NCI-H82 (cell line): Measurements from ENCODE around the gene XIST.
"Not testable (repeated sequence)": the region's sequence is repeated elsewhere in the genome, so short reads cannot be mapped to it uniquely, and the experiment has no call there.

Experiments used
- DNase-seq: peaks from one replicate; lab custom pipeline; 2025; lab: John Stamatoyannopoulos, UW

The XIST gene

GRCh38 chrX:73852467-73852866 is at the start of gene XIST:
XIST (minus strand) TSS chrX:73852714.
- DNase-seq, result no peak

DNA sequence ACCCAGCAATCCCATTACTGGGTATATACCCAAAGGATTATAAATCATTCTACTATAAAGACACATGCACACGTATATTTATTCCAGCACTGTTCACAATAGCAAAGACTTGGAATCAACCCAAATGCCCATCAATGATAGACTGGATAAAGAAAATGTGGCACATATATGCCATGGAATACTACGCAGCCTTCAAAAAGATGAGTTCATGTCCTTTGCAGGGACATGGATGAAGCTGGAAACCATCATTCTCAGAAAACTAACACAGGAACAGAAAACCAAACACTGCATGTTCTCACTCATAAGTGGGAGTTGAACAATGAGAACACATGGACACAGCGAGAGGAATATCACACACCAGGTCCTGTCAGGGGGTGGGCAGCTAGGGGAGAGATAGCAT is 45.8 kb upstream of the XIST start:
- DNase-seq, result not testable (repeated sequence)

- peak; percentile 25 for DNase-seq
Observed at GRCh38 chrX:73892515-73893090, 40.1 kb upstream of the XIST start.

- DNase-seq, result not testable (repeated sequence)
Observed at GRCh38 chrX:73882260-73882659, 29.7 kb upstream of the XIST start.

DNA sequence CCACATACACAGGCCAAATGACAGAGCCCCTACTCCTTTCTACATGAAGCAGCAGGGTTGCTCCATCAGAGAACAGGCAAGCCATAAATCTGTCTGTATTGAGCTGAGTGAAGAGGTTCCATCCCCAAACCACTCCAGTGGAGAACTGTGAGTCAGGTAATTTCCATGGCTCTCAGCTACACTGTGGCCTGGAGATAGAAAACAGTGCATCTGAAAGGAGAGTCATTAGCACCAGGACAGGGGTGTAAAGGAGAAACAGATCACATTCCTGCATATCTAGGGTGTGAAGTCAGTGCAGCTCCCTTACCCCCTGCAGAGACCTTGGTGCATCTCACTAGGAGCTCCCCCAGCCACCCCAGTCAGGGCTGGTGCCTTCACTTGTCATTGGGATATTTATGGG is 25.2 kb upstream of the XIST start:
- DNase-seq, result no peak

DNA sequence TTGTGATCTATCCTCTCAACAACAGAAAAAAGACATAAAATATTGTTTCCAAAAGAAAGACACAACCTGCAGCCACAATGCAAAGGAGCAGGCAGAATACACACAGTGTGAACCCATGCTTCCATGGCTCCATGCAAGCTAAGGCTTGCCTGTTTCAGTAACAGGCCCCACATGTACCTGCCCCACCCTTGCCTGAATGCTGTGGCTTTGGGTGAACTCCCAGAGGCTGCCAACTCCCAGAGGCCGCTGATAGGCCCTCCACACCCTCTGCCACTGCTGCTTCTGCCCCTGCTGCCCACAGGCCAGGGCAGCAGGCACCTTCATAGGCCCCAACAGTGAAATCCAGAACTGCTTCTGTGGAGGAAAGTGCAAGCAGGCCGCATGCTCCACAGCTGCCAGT is 24.4 kb upstream of the XIST start:
- DNase-seq, result no peak

GRCh38 chrX:73868916-73869315 is 16.4 kb upstream of the XIST start:
- no peak for DNase-seq

DNA sequence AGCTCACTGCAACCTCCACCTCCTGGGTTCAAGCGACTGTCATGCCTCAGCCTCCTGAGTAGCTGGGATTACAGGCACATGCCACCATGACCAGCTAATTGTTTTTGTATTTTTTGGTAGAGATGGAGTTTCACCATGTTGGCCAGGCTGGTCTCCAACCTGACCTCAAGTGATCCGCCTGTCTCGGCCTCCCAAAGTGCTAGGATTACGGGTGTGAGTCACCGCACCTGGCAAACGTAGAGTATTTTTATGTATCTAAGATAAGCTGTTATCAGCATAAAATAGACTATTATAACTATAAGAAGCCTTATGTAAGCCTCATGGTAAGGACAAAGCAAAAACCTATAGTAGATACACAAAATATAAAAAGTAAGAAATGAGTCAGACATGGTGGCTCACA is 14.6 kb upstream of the XIST start:
- no peak for DNase-seq

DNA sequence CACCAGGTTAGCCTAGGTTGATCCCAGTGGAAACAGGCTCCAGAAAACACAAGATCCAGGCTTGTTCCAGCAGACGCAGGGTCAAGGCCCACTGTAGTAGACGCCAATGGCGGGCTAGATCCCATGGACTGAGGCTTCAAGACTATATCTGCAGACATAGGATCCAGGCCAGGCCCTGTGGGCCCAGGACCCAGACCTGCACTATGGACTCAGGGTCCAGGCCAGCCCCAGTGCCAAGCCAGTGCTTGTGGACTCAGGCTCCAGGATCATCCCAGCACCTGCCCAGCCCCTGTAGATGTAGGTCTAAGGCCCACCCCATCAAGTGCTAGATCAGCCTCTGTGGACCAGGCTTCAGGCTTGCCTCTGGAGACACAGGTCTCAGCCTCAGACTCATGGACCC is 11.3 kb upstream of the XIST start:
- no peak for DNase-seq

- DNase-seq, result no peak
Observed at GRCh38 chrX:73863268-73863667, 10.8 kb upstream of the XIST start.

DNA sequence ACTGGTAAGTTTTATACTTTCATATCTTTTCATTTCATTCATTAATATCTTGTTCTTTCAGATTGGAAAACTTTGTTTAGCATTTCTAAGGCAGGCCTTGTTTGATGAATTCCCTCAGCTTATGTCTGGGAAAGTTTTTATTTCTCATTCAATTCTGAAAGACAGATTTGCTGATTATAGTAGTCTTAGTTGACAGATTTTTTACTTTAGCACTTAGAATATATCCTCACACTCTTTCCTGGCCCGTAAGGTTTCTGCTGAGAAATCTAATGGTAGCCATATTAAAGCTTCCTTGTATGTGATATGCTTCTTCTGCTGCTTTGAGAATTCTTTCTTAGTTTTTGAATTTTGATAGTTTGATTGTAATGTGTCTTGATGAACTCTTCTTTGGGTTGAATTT is 7.1 kb upstream of the XIST start:
- no peak for DNase-seq

DNA sequence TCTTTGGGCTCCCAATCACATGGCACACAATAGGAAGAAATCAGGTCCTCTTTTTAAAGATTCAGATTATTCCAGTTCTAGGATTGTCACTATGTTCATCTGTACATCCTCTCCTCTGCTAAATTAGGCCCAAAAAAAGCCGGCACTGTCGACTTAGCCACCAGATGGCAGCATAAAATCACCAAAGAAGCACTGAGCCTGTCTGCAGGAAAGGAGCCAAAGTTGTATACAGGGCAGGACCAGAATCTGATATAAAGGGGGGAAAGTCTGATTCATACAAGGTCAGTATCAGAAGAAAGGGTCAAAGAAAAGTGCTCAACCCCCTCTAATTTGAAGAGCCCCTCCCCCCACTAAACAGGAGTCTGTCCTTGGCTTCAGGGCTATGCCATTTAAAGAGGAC is 3.0 kb upstream of the XIST start:
- DNase-seq, result peak; percentile 70

- DNase-seq, result no peak
Observed at GRCh38 chrX:73852022-73852421, 492 bp downstream of the XIST start.

GRCh38 chrX:73851014-73852009 is 1.2 kb downstream of the XIST start:
- no peak for DNase-seq

- peak; percentile 46 for DNase-seq
Observed at GRCh38 chrX:73850124-73851013, 2.1 kb downstream of the XIST start.

GRCh38 chrX:73849073-73849472 is 3.4 kb downstream of the XIST start:
- DNase-seq, result no peak

GRCh38 chrX:73847991-73848390 is 4.5 kb downstream of the XIST start:
- peak; percentile 5 for DNase-seq

GRCh38 chrX:73847100-73847499 is 5.4 kb downstream of the XIST start:
- DNase-seq, result no peak

DNA sequence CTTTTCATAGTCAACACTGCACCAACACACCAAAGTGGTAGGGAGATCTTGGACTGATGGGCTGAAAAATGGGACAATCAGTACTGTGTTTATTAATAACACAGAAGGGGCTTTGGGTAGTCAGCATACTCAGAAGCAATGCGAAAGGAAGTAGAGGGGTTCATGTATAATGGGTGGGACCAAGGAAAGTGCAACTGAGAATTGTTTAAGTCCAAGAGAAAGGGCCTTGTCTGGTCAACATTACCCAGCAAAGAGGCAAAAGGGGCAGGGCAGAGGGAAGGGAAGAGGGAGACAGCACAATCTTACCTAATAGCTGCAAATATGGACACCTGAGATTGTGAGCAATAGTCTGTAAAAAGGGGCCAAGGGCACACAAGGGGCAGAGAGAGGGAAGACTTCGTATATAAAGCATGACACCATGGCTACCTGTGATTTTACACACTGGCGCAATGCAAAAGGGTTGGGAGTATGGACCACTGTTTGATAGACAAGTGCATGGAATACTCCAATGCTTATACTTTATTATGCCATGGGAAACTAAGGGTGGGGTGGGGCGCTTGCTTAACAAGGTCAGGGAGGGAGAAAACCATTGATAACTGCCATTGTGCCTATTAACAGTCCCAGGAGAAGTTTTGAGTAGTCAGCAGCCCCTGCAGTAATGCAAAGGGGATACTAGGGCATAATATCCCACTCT is 9.8 kb downstream of the XIST start:
- DNase-seq, result no peak

- no peak for DNase-seq
Observed at GRCh38 chrX:73841337-73841736, 11.2 kb downstream of the XIST start.

DNA sequence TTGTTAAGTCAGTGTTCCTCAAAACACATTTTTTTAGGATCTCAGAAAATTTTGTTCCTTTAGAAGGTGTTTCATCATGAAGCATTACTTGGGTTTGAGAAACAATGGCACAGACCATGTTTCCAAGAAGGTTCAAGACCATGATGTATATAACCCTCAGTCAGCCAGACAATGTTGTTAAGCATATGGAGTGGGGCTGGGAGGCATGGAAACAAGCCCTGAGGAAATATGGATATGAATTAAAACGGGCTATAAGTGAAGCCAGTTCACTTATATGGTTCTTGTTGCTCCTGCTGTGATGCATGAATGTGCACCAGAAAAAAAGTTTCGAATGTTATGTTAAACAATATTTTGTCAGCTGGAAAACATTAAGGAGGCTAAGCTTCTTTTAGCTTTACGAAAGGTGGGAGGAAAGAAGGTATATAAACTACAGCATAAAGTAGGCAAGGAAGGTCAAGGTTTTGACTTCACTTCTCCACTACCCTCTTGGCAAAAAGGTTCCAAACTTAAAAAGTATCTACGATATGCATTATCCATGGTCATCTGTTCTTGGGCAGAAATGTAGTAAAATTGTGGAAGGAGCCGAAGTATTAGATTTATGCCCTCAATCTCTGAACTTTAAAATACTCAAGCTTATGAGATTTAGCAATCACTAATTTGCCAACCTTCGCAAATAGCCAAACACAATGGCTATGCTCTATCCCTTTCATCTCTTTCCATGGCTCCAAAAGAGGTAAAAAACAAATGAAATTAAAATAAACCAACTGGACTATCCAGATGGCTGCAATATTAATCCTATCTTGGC is 12.2 kb downstream of the XIST start:
- DNase-seq, result no peak
